ENCODE data around the gene DNASE1.

Gene DNASE1

DNA sequence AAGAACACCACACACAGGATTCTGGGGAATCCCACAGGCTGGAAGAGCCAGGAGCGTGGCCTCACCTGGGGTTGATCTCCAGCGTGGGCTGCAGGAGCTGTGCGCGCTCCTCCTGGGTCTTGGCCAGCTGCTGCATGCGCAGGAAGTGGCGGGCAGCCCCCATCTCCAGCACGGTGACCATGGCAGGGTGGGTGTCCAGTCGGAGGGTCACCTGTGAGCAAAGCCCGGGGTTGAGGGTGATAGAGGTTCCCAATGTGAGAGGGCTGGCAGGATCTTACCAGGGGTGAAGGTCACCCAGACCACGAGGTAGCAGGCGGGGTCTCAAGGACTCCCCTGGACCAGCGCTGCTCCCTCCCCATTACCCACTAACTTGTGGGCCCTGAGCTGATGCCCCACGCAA, 7.4 kb downstream of the DNASE1 start:
- in situ Hi-C loops (cut with MboI; ENCODE audit: low sequenced_read_pairs) = no loop called here

DNA sequence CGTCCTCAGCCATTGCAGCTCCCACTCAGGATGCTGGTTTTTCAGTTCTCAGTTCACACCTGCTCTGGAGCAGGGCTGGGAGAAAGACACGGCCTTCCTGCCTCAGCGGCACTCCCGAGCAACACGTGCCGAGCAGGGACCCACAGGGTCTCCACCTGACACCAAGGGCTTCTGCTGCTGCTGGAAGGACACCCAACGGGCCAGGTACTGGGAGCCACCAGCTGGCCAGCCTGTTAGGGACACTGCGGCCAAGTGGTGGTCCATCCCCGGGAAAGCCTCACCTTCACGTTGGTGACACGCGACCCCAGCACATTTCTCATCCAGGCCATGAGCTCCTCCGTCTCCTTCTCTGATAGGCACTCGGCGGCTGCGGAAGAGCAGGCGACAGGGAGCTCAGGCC, 8.1 kb downstream of the DNASE1 start:
- in situ Hi-C loops (cut with MboI; ENCODE audit: low sequenced_read_pairs) = no loop called here

DNA sequence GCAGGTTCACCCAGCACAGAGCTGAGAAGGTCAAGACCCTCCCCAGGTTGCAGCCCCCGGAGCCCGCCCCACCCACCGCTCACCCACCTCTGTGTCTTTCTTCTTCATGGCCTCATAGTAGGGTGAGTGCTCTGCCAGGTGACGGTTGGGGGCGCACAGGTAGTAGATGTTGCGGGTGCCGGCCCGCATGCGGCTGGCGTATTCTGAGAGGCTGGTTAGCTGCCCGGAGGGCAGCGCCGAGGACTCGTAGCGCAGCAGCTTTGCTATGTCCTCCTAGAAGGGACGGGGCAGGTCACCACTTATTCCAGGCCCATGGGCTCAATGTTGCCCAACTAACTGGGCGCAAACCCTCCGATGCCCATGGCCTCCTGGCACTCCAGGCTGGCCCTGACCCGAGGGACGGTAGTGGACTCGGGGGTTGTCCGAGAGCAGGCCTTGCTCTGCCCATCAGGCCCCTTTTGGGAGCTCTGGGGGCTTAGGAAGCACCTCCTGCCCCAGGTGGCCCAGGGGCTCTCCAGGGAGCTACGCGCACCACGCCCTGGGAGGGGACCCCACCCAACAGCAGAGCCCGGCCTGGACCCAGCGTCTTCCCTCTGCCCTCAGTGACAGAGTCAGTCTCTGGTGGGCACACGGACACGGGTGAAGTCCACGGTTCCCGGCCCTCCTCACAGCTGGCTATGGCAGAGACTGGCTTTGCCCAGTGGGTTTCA, 9.9 kb downstream of the DNASE1 start:
- in situ Hi-C loops (cut with MboI; ENCODE audit: low sequenced_read_pairs) = no loop called here

DNA sequence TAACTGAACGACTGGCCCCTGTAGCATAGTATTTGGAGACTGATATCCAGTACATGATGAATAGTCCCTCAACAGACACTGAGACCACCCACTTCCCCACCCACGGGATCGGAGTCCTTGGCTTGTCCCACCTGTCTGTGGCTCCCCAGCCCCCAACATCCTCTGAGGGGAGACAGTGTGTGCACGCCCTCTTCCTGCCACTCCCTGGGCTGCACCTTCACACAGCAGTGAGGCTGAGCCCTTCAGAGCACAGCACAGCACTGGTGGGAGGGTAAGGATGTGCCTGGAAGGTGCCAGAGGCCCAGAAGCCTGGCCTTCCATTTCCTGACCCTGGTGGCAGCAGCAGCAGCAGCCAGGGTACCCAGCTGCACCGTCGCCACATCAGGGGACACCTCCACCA, 11.0 kb downstream of the DNASE1 start:
- in situ Hi-C loops (cut with MboI; ENCODE audit: low sequenced_read_pairs) = no loop called here

DNA sequence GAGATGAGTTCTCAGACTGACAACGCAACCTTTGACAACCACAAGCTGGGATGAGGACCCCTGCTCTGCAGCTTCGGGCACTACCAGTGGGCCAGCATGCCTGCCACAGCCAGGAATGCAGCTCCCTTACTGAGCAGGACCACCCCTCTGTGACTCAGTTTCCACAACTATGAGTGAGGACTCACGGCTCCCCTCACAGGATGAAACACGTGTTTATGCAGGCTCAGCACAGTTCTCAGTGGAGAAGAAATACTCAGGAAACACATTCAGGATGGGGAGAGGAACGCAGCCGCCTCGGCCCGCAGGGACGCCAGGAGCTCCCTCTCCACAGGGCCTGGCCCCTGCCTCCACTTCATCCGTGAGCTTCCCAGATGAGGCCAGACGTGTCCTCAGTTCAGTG, 14.1 kb downstream of the DNASE1 start:
- in situ Hi-C loops (cut with MboI; ENCODE audit: low sequenced_read_pairs) = no loop called here

DNA sequence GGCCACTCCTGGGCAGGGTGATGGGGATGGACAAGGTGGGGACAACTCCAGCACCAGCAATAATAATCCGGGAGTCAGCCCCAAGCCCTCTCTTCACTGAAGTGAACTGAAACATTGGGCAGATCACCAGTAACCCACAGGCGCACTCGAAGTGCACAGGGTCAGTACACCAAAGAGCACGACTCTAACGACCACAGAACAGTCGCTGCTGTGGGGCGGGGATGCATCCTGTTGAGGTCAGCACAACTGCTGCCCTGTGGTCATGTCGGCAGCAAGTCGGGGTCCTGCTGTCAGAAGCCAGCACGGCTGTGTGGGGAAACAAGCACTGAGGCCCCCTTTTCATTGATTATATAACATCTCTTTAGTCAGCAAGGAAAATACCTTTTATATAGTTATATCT, 14.6 kb downstream of the DNASE1 start:
- in situ Hi-C loops (cut with MboI; ENCODE audit: low sequenced_read_pairs) = no loop called here

DNA sequence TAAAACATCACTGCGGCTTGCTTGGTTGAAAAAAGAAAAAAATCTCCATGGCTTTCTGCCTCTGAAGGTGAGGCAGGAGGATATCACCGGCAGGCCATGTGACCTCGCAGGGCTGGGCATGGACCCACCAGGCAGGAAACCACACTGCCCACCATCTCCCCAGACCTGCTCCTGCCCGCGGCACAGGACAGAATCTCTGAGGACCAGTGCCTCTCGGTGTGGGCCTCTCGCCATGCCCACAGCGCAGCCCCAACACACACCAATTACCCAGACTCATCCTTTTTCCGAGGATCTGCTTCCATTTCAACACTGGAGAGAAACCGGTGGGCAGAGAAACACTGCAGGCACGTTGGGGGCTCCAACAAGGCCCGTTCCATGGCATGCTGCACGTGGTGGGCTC, 16.2 kb downstream of the DNASE1 start:
- in situ Hi-C loops (cut with MboI; ENCODE audit: low sequenced_read_pairs) = no loop called here

DNA sequence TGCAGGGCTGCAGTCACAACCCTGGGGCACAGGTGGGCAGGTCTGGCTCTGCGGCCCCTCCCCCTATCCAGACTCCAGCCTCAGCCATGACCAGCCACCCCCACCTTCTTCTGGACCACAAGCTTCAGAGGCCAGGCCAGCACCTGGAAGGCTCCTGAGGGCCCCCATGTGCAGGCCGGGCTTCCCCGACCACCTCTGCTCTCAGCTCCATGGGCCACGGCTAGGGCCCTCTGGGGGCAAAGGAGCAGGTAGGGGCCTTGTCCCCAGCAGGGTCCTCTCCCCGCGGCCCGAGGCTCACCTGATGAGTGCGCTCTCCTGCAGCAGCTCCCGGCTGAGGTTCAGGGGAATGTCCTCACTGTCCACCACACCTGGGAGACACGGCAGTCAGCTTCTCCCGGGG, 16.9 kb downstream of the DNASE1 start:
- in situ Hi-C loops (cut with MboI; ENCODE audit: low sequenced_read_pairs) = no loop called here

DNA sequence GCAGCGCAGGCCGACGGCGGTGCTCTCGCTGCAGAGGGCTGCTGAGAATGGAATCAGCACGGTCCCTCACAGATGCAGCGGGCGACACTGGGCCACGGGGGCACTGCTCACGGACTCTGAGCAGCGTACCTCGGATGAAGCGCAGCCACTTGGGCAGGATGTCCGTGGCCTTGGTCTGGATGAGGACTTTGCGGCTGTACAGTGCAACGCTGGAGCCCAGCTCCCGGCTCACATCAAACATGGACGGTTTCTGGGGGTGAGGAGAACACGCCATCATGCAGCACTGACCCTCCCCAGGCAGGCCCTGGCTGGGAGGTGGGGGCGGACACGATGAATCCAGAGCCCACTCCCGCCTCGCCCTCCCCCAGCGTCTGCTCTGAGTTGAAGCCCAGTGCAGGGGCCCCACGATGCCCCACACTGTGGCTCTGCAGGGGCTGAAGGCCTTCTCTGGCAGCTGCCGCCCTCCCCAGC, 18.1 kb downstream of the DNASE1 start:
- in situ Hi-C loops (cut with MboI; ENCODE audit: low sequenced_read_pairs) = no loop called here

DNA sequence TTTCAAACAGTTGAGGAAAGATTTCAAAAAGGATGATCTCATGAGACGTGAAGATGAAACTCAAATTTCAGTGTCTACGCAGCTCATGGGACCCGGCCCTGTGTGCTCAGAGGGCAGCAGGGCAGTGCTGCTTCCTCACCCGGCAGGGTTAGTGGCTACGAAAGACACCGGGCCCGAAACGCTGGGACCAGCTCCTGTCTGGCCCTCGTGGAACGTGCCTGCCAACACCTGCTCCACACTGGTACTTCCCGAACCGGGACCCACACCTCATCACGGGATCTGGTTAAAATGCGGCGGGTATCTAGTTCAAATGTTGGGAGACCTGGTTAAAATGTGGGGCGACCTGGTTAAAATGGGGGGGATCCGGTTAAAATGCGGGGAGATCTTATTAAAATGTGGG, 18.7 kb downstream of the DNASE1 start:
- in situ Hi-C loops (cut with MboI; ENCODE audit: low sequenced_read_pairs) = no loop called here

DNA sequence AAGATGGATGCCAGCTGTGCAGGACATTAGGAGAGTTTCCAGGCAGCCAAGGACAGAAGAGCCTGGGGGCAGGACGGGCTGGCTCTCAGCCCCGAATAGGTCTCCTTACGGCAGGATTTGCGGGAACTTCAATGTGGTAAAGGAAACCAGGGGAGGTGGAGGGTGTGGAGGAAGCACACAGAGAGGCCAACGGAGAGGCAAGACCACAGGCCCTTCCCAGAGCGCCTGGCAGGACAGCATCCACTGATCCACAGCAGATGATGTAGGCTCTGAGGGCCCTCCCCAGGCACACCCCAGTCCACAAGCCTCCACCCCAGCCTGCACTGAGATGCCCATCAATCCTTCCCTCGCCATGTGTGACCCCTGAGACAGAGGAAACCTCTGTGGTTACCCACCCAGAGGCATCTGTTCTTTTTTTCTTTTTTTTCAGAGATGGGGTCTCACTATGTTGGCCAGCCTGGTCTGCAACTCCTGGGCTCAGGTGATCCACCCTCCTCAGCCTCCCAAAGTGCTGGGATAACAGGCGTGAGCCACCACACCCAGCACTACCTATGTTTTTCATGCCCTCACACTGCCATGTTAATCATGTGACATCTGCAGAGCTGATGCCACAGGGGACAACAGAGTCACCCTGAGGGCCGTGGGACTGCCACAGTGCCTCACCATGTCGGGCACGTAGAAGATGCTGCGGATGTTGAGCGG, 19.3 kb downstream of the DNASE1 start:
- in situ Hi-C loops (cut with MboI; ENCODE audit: low sequenced_read_pairs) = no loop called here

DNA sequence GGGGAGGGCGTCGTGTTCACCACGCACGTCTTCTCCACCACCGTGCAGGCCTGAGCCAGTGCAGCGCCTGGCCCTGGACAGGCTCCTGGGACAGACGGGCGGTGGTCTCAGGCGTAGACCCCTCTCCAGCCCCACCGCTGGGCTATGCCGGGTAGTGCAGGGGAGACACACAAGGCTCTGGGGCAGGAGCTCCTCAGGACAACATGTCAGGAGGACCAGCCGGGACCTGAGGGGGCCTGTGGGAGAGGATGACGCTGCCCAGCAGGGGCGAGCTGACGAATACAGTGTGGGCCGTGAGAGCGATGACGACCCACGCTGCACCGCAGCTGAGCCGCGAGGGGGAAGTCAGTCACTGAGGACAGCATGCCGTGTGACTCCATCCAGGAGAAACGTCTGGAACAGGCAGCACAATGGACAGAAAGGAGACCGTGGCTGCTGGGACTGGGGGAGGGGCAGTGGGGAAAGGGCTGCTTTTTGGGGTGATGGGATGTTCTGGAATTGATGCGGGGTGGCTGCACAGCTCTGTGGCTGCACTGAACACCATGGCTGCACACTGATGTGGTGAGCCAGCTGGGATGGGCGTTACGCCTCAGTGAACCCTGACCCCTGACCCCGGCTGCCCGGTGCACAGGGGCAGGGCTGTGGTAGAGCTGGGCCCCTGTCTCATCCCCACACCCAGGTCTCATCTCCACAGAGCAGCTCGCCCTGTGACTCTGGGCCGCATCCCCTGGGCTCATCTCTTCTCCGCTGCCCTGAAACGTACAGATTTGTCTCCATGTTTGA, 20.2 kb downstream of the DNASE1 start:
- in situ Hi-C loops (cut with MboI; ENCODE audit: low sequenced_read_pairs) = no loop called here

DNA sequence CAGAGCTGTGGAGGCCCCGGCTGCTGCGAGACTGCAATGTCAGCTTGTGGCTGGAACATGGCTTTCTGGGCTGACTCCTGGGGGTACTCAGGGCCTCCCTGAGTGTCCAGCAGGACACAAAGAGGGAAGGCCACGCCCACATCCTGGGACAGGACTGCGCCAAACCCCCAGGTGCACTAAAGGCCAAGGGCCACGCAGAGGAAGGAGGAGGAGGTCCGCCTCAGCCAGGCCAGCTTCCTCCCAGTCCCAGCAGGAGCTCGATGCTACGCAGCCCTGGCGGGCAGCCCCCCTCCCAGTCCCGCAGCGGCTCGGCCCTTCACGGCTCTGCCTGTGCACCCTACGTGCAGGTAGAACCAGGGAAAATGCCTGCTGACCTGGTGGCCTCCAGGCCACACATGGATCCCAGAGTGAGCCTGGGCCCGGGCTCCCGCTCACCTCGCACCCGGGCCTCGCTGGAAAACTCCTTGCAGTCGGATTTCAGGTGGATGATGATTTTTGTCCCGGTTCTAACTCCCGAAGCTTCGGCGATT, 21.2 kb downstream of the DNASE1 start:
- in situ Hi-C loops (cut with MboI; ENCODE audit: low sequenced_read_pairs) = no loop called here

DNA sequence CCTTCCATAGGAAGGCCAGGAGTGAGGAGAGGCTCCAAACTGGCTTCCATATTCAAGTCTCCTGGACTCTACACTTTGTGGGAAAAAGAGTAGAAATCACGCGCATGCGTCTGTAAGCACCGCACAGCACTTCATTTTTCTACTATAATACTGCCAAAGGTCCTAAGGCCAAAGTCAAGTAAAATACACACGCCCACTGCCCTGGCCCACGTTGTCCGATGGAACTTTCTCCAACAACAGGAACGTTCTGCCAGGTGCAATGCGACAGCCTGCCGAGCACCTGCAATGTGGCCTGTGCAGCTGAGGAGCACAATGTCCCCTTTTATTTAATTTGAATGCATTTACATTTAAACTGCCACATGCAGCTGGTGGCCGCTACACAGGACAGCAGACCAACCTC, 23.5 kb downstream of the DNASE1 start:
- in situ Hi-C loops (cut with MboI; ENCODE audit: low sequenced_read_pairs) = no loop called here

DNA sequence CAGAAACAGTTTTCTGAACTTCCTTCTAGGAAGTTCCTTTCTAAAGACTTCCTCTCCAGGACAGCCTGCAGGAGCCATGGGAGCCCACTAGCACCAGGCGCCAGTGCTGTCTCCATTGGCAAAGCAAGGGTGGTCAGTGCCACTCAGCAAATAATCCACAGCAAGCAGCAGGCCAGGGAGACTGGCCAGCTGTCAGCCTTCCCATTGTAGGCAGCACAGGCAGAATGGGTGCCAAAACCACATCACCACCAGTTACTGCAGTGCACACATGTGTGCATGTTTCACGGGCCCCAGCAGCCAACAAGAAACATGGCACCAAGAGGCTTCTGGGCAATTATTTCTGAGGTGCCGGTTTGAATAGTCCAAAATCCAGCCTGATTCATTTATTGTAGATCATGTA, 26.7 kb downstream of the DNASE1 start:
- in situ Hi-C loops (cut with MboI; ENCODE audit: low sequenced_read_pairs) = no loop called here

DNA sequence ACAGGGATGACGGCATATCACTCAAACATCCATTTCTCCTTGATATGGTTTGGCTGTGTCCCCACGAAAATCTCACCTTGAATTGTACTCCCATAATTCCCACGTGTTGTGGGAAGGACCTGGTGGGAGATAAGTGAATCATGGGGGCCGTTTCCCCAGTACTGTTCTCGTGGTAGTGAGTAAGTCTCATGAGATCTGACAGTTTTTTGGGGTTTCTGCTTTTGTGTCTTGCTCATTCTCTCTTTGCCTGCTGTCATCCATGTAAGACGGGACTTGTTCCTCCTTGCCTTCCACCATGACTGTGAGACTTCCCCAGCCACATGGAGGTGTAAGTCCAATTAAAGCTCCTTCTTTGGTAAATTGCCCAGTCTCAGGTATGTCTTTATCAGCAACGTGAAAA, 32.5 kb downstream of the DNASE1 start:
- in situ Hi-C loops (cut with MboI; ENCODE audit: low sequenced_read_pairs) = no loop called here

DNA sequence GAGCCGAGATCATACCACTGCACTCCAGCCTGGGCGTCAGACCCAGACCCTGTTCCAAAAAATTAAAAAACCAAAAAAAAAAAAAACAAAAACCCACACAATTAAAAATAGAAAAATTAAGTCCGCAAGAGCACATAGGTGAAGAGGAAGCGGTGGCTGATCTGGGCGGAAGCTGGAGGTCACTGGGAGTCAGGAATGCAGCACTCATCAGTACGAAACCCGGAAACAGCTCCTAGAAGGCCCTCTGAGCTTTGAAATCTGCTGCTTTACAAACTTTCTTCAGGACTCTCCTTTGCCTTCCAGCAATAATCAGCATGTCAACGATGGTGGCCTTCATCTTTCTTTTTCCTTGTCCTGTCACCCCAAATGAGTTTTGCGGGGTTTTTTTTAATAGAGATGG, 33.3 kb downstream of the DNASE1 start:
- in situ Hi-C loops (cut with MboI; ENCODE audit: low sequenced_read_pairs) = no loop called here

DNA sequence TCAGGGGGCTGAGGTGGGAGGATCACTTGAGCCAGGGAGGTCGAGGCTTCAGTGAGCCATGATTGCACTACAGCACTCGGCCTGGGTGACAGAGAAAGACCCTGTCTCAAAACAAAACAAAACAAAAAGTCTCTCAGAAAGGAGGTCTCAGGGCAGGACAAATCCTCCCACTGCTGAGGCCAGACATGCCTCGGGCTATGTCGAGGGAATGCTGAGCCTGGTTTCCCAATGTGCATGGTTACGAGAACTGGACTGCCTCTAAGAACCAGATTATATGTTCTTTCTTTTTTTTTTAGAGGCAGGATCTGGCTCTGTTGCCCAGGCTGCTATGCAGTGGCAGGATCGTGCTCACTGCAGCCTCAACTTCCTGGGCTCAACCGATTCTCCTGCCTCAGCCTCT, 35.2 kb downstream of the DNASE1 start:
- in situ Hi-C loops (cut with MboI; ENCODE audit: low sequenced_read_pairs) = no loop called here

DNA sequence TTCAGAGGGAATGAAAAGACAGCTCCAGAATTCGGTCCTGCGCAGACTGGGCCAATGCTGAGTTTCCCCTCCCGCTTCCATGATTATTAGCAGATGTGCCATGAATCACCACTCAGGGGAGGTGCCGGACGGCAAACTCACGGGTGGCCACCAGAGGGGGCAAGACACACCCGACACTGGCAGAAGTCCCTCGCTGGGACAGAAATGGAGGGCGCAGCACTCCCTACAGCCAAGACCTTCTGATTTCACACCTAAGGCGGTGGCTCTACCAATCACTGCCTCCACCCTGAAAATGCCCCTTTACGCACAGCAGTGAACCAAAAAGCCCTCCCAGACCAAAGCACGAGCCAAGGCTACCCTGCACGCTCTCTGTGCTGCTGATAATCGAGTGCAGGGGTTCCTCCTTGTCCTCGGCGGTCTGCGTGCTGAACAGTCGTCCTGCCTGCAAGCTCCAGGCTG, 36.0 kb downstream of the DNASE1 start:
- in situ Hi-C loops (cut with MboI; ENCODE audit: low sequenced_read_pairs) = no loop called here

DNA sequence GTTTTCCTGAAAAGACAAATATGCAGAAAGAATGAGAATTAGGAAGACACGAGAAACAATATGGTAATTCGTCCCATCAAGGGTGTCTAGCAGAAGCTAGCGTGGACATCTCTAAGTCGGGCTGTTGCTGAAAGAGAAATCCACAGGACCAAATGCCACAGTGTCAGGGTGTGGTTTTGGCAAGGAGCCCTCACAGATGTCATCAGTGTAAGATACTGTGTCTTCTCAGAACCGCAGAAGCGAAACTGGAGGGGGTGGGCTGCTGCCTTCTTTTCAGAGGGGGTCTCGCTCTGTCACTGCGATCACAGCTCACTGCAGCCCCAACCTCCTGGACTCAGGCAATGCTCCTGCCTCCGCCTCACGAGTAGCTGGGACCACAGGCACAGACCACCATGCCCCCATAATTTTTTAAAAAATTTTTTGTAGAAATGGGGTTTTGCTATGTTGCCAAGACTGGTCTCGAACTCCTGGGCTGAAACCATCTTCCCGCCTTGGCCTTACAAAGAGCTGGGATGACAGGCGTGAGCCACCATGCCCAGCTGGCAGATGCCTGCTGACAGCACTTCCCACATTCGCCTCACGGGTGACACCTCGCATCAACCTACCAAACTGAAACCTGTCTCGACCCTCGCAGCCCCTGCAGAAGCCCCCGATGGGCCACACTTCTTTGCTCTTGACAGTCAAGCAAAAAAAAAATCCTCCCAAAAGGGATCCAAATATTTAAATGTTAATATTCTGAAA, 36.7 kb downstream of the DNASE1 start:
- in situ Hi-C loops (cut with MboI; ENCODE audit: low sequenced_read_pairs) = no loop called here

DNA sequence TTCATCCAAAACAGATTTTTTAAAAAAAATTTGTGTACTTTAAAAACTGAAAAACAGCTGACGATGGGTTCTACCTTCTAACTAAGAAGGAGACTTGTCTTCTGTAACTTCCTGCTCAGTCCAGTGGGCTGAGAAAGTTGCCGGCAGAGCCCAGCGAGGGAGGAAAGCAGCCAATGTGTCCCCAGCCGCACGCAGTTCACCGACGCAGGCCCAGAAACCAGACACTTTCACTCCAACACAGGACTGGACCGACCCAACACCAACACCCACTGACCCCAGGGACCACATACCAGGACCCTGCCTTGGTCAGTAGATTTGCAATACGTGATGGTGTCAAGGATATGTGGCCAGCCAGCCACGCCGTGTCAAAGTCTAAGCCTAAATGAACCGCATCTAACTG, 37.3 kb downstream of the DNASE1 start:
- in situ Hi-C loops (cut with MboI; ENCODE audit: low sequenced_read_pairs) = no loop called here
